Measurements from ENCODE around the gene CHRNB2.
A peak's percentile ranks its signal among the peaks of the same experiment; 100 is the strongest.

The CHRNB2 gene

DNA sequence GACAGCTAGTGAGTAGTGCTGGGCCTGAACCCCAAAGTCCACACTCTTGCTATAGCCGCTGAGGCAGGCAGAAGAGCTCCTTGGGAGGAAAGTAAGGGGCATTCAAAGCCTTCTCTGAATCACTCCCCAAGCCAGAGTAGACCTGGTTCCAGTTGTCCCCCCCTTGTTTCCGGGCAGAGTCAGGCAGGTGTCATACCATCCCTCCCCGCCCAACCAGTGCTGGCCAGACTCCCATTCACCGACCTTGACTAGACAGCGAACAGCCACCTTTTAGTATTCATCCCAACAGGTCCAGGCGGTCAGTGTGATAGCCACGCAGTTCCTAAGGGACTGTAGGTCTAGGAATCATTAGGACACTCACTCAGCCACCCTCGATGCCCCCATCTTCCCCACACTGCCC is 11.8 kb downstream of the CHRNB2 start:
- no peak for DNase-seq (ENCODE audit: low read depth in 2 of 2)

DNA sequence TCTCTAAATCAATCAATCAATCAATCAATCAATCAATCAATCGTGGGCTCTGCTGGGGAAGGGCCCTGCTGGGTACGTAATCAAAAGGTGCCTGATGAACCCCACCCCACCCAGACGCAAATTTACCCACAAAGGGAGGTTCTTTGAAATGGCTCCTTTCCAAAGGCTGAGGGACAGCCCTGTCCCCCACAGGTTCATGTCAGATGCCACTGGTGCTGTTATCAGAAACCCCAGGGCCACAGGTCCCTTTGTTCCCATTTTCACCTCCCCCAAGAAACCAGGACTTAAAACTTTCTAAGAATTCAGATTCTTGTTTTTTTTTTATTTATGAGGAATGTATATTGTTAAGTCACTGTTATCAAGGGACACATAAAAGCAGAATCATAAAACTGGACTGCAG is 14.2 kb downstream of the CHRNB2 start:
- no peak for DNase-seq (ENCODE audit: low read depth in 2 of 2)

DNA sequence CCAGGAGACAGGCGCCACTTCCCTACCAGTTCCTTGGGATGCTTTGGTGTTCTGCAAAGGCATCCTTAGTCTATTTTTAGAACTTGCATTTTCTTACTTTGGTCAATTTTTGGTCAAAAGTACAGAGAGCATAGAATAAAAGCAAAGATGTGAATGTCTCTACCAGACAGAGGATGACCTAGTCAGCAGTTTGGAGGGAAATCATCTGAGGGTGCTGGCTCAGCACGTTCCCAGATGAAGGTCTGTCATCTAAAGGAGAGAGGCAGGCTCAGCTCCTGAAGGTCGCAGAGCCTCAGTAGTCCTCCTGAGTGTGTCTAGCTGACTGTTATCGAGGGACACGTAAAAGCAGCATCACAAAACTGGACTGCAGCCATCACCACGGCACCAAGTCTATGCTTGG is 15.3 kb downstream of the CHRNB2 start:
- DNase-seq (ENCODE audit: low read depth in 2 of 2) = no peak

GRCh38 chr1:154583773-154584172 is 16.2 kb downstream of the CHRNB2 start:
- DNase-seq (ENCODE audit: low read depth in 2 of 2) = no peak

GRCh38 chr1:154584267-154584994 is 16.9 kb downstream of the CHRNB2 start:
- no peak for DNase-seq (ENCODE audit: low read depth in 2 of 2)

DNA sequence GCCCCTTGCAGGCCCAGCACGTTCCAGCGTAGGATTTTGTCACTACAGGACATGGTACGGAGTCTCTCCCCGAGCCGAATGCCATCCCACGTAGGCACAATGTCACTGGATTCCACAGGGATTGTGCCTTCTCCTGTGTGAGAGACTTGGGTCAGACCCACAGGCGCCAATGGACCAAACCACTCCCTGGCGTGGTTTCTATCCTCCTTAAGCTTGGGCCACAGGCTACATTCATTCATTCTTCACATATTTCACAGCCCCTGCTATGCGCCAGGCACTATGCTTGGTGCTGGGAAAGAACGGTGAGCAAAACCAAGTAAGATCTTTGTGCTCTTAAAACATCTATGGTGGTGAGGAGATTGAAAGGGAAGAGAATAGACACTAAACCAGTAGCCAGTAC is 18.7 kb downstream of the CHRNB2 start:
- no peak for DNase-seq (ENCODE audit: low read depth in 2 of 2)

DNA sequence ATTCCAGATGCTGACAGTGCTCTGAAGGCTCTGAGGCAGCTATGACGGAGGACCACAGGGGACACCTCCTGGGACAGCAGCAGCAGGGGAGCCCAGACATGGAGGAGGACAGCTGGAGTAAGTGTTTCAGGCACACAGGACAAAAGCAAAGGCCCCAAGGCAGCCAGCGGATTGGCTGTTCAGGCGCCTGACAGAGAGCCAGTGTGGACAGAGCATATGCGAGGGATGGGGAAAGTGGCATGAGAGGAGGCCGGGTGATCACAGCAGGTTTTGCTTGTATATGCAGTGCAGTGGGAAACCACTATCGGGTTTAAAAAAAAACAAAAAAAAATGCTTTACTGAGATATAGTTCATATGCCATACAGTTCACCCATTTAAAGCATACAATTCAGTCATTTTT is 19.1 kb downstream of the CHRNB2 start:
- DNase-seq (ENCODE audit: low read depth in 2 of 2) = no peak

DNA sequence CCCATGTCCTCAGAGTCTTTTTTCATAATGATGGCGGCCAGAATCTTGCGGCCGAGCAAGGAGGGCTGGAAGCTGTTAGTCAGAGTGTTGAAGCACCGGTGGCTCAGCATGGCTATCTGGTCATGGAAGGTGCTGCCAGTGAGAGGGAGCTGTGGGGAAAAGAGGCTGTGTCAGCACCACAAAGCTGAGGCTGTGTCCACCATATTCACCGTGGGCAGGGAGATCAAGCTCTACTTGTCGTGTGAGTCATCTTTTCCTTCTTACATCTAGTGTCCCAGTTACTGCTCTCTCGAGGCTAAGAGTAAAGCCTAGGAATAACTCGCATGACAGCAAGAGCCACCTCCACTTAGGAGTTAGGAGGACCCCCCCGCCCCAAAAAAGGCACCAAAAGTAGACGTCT is 22.2 kb downstream of the CHRNB2 start:
- no peak for DNase-seq (ENCODE audit: low read depth in 2 of 2)

GRCh38 chr1:154590756-154591155 is 23.2 kb downstream of the CHRNB2 start:
- DNase-seq (ENCODE audit: low read depth in 2 of 2) = no peak

DNA sequence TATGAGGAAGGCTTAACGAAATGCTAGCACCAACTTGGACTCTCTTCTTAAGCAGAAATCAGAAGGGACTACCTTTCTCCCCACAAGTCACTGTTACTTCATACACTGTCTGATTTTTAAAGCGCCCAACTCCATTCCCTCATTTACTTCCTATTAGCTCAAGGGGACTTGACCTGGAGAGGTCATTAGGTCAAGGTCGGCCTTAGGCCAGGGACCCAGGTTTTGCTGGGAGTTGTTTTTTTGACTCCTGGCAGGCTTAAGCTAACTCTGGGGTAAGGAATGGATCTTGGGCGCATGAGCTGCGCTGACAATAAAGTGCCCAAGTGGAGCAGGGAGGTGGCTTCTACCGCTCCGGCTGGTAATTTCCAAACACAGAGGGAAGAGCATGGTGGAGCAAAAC is 23.6 kb downstream of the CHRNB2 start:
- no peak for DNase-seq (ENCODE audit: low read depth in 2 of 2)

DNA sequence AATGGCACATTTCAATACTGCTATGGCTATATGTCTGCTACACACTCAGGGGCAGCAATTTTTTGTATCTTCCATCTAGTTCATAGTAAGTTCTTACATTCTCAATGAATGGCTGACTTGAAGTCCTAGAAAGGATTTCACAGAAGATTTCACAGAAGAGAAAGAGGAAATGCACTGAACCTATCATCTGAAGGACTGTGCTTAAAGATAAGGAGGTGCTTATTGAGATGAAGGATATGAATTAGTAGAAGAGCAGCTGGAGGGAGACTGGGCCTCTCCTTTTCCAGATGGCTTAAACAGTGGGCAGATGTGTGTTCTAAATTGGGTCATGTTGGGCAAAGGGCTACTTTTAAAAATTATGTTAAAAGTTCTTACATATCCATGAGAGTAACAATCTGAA is 25.8 kb downstream of the CHRNB2 start:
- DNase-seq (ENCODE audit: low read depth in 2 of 2) = no peak

- DNase-seq (ENCODE audit: low read depth in 2 of 2) = no peak
These were observed 27.2 kb downstream of the CHRNB2 start for GRCh38 chr1:154594811-154595210.

DNA sequence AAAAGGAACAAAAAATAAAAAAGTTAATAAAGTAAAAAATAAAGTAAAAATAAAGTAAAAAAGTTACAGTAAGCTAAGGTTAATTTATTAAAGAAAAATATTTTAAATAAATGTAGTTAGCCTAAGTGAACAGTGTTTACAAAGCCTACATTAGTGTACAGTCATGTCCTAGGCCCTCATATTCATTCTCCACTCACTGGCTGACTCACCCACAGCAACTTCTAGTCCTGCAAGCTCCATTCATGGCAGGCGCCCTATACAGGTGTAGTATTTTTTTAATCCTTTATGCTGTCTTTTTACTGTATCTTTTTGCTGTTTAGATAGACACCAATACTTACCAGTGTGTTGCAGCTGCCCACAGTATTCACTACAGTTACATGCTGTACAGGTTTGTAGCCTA is 28.0 kb downstream of the CHRNB2 start:
- no peak for DNase-seq (ENCODE audit: low read depth in 2 of 2)

- DNase-seq (ENCODE audit: low read depth in 2 of 2) = no peak
These were observed 31.5 kb downstream of the CHRNB2 start for GRCh38 chr1:154598871-154599635.

DNA sequence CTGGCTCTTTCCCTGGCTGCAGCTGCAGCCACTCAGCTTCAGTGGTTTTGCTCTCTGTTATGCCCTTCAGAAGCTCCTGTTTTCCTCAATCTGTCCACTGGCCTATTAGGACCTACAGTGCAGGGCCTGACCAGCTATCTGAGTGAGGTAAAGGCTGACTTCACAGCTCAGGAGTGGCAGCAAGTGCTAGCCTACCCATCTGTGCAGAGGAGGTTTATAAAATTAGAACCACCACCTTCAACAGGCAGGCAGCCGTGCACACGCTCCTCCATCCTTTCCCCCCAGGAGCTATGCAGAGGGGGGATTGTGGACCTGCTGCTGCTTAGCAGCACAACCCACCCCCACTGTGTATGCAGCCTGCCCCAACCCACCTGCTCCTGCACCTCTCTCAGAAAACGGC is 32.1 kb downstream of the CHRNB2 start:
- no peak for DNase-seq (ENCODE audit: low read depth in 2 of 2)

- DNase-seq (ENCODE audit: low read depth in 2 of 2) = no peak
These were observed 35.7 kb downstream of the CHRNB2 start for GRCh38 chr1:154603317-154603716.

GRCh38 chr1:154605534-154605933 is 38.0 kb downstream of the CHRNB2 start:
- DNase-seq (ENCODE audit: low read depth in 2 of 2) = no peak

DNA sequence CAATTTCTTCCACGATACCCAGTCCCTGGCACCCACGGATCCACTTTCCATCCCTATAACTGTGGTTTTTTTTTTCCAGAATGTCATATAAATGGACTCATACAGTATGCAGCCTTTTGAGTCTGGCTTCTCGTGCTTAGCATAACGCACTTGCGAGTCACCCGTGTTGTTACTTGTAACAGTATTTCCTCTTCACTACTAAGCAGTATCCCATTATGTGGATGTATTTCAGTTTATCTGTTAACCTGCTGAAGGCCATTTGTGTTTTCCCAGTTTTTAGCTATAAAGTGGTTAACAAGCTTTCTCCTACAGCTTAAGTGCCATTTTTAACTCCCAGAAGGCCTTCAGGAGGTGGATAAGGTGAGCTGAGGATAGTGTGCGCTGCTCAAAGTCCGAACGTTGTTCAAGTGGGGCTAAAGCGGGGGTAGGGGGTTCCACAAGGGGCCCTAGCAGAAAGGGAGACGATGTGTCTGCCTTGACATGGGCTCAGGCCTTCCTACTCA is 39.6 kb downstream of the CHRNB2 start:
- no peak for DNase-seq (ENCODE audit: low read depth in 2 of 2)

- peak; percentile 86 to 87 for DNase-seq (ENCODE audit: low read depth in 2 of 2)
These were observed 40.2 kb downstream of the CHRNB2 start, which contains the start of gene ADAR for GRCh38 chr1:154607609-154608396. TSS of gene ADAR (minus strand) at chr1:154608186. CDS start at chr1:154608006, 180 bp downstream.

DNA sequence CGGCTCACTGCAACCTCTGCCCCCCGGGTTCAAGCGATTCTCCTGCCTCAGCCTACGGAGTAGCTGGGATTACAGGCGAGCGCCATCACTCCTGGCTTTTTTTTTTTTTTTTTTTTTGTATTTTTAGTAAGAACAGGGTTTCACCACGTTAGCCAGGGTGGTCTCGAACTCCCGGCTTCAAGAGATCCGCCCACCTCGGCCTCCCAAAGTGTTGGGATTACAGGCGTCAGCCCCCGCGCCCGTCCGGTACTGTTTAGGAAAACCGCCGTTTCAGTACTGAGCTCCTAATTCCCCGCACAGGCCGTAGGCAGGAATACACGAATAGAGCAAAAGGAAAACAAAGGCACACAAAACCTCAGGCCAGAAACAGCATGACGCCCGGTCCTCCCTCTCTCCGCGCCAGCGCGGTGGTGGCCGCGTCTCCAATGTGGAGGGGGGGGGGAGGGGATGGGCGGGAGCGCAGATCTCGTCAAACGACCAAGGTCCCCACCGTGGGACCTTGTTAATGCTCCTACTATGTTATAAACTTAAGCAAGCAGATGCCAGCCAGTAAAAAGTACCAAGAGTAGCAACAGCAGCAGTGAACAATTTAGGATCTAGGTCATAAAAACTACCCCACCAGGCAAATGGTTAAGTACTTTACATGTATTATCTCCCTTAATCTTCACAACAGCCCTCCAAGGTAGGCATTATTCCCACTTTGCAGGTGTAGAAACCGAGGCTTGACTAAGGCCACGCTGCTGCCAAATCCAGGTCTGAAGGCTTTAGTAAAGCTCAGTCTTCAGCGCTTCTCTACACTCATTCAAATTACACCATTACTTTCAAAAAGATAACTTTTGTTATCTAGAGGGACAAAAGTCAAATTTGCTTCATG is 41.1 kb downstream of the CHRNB2 start:
- peak in 1 of 2 donors; percentile 17 for DNase-seq (ENCODE audit: low read depth in 2 of 2)

All from stimulated activated CD4-positive, alpha-beta T cell treated with anti-CD3 and anti-CD28 coated beads, Interleukin-15, amount 100 ng/mL, for 48 hours (primary cell).